GM12872 (cell line): ENCODE results near the gene KRTAP3-2.

ENCODE experiments used
- TF ChIP-seq, protein P1 (sequence below): IDR thresholded peaks from 3 replicates; pipeline ENCODE4 v1.5.1; 2011; ENCODE audit warnings: low read depth, mild to moderate bottlenecking, low read length, moderate library complexity; ENCODE audit not compliant: insufficient read depth

Gene KRTAP3-2

DNA sequence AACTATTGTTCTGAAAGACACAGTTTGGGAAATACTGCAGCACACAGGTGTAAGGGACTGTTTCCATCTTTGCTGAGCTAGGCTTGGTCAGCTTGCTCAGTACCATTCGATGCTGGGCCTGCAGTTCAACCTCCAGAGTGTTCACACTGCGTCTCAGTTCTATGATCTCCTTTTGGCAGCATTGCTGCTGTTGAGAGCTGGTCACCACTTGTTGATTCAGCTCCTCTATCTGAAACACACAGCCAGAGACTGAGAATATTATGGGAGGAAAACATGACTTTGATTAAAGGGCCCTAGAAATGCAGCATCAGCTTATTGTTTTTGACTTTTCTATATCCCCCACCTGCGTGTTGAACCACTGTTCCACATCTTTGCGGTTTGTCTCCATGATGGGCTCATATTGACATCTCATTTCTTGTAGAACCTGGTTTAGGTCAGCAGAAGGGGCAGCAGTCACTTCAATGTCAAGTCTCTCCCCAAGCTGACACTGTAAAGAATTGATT, 37.6 kb downstream of the KRTAP3-2 start:
- TF ChIP-seq, protein P1, sequence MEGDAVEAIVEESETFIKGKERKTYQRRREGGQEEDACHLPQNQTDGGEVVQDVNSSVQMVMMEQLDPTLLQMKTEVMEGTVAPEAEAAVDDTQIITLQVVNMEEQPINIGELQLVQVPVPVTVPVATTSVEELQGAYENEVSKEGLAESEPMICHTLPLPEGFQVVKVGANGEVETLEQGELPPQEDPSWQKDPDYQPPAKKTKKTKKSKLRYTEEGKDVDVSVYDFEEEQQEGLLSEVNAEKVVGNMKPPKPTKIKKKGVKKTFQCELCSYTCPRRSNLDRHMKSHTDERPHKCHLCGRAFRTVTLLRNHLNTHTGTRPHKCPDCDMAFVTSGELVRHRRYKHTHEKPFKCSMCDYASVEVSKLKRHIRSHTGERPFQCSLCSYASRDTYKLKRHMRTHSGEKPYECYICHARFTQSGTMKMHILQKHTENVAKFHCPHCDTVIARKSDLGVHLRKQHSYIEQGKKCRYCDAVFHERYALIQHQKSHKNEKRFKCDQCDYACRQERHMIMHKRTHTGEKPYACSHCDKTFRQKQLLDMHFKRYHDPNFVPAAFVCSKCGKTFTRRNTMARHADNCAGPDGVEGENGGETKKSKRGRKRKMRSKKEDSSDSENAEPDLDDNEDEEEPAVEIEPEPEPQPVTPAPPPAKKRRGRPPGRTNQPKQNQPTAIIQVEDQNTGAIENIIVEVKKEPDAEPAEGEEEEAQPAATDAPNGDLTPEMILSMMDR, result no peak

DNA sequence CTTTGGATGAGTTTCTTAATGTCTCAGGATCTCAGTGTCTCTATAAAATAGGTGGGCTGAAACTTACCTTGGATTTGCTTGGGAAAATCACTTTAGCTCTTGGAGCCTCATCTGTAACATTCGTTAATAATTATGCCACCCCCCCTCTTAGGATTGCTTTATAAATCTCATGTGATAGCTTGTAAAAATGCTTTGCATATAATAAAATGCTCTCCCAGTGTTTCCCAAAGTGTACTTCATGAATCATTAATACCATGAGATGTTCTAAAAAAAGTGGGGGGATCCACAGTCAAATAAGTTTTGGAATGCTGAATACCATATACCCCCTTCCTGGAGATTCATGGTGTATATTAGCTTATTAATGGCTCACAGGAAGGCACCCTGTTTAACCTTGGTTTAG, 38.1 kb downstream of the KRTAP3-2 start:
- TF ChIP-seq, protein P1, result no peak

DNA sequence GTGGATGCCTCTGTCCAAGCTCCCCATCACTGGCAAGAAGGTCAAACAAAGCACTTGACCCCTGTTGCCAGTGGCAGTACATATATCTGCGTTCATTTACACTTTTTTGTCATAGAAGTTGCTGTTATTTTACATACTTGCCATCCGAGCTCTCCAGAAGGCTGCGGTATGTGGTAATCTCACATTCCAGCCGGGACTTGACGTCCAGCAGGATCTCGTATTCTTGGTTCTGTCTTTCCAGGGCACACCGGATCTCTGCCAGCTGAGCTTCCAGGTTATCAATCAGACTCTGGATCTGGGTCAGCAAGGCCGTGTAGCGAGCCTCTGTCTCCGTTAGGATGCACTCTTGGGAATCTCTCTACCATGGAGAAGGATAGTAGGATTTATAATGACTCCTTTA, 39.6 kb downstream of the KRTAP3-2 start:
- TF ChIP-seq, protein P1, result no peak

DNA sequence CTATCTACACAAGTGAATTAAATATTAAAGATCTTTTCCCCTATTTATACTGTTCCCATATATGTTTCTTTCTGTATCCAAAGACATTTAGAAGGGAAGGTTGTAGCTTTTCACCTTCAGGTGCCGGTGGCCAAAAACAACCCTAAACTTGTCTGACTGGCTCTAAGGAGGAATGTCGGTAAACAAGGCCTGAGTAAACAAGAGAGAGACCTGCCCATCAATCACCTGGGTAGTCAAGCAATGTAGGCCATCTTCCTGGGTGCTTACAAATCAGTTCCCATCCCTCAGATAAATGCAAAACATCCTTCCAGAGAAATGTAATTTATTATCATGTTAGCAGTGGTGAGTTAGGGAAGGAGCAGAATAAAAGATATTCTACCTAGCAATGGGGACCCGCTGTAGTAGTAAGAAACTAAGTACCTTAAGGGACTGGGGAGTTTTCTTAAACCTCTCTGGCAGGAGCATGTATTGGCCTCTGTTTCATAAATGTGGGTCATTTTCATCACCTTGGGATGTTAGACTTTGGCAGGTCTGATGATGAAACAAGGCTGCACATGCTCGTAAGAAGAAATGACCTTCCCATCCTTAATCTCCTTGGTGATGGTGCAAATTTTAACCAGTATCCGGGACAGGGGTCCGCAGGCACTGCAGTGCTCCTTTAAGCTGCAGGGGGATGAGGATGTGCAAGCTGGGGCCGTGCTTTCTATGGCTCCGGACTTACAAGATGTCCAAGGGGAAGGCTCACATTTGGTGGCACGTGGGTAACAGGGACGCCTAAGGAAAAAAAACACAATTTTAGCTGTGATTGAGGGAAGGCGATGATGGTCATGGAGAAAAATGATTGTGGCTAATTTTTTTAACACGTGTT, 41.4 kb downstream of the KRTAP3-2 start:
- TF ChIP-seq, protein P1, result no peak

DNA sequence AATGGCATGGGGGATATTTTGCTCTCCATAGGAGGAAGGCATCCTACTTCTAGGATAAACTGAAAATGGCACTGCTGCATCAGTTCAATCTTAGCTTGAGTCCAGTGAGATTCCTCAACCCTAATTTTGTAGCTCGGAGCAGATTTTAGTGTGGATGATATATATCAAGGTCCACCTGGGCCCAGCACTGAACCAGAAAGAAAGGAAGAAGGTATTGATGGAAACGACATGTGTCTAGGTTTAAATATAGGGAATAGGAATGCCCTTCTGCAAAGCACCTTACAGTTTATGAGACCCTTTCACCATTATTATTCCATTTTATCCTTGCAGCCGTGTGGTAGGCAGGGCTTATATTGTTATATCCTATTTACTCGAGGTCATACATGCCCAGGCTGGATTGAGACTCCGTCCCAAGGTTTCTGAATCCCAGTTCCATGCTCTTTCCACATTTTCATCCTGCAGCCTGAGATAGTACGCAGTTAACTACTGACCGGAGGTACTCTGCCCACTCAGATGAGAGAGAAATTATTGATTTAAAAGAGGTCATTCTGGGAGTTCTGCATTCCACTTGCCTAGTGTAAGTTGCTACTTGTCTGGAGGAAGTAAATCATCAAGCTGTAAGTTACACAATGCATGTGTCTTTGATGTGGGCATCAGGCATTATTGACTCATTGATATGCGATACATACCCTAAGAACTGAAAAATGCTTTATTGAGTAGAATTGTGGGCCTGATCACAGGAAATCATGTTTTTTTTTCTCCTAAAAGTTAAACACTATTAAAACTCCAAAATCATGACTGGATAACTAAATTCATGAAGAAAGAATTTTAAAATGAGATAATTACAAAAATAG, 43.1 kb downstream of the KRTAP3-2 start:
- TF ChIP-seq, protein P1, result no peak

DNA sequence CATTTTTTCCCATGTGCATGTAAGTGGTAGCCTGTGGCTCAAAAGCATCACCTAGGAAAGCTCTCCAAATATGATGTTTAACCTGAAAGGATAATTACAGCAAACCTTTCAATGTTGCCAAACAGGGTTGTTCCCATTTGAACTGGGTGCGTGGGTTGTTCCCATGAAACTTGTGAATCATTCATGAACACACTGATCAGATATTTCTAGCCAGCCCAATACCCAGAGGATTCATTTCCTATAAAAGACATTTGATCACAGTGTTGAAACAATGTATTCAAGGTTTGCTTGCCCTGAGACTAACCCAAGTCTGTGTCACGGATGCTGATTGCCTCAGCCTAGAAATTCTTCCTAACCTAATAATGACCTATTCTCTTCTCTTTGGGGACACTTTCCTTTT, 45.8 kb downstream of the KRTAP3-2 start:
- TF ChIP-seq, protein P1, result no peak

DNA sequence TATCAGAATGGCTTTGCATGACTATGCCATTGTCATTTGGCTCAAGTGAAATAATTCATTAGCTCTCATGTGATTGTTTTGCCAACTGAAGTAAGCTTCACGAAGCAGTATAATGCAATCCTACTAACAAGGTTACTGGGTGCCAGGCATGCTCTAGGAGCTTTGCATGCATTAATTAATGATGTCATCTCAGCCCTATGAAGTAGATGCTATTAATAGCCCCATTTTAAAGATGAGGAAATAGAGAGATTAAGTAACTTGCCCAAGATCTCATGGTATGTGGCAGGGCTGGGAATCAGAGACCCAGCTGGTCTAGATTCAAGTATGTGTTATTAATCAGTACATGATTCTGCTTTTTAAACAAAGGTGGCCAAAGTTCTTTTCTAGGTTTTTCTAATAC, 47.0 kb downstream of the KRTAP3-2 start:
- TF ChIP-seq, protein P1, result no peak
